AML-193 (cell line): Measurements from ENCODE around the gene FYN.

Experiments
- DNase-seq, 2 experiments: peaks; one replicate each; lab custom pipeline; 2025; lab: John Stamatoyannopoulos, UW

FYN gene

DNA sequence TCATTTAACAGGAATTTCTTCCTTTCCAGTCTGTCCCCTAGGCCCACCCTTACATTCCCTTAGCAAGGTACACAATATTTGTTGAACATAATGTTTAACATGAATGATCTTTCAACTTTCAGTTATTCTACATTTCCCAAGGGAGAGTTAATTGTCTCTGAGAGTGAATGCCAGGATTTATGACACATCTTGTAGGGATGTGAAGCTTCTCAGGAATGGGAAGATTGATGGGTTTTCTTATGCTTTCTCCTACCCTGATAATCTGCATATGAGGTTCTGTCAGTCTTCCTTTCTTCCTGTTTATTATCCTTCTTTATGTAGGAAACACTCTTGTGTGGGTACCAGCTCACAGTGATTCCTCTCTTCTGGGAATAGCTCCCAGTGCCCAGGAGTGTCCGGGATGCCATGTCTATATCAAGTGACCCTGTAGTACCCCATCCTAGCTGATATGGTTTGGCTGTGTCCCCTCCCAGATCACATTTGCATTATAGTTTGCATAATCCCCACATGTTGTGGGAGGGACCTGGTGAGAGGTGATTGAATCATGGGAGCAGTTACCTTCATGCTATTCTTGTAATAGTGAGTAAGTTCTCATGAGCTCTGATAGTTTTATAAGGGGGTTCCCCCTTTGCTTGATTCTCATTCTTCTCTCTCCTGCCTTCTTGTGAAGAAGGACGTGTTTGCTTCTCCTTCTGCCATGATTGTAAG lies 7.1 kb upstream of the FYN start:
- no peak for DNase-seq

DNA sequence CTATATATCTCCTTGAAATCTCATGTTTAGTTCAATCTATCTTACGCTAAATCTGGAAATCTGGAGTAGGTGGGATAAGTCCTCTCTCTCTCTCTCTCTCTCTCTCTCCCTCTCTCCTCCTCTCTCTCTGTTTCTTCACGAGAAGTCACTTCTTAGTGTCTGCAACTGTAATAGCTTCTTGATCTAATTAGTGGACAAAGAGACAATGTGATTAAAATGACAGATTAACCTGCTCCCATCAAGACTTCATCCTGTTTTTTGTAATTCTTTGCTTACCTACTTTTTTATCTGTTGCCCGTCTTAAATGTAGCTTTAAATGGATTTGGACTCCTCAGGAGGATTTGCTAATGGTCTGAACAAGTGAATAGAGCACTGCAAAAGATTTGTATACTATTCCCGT lies 2.5 kb upstream of the FYN start:
- no peak for DNase-seq

DNA sequence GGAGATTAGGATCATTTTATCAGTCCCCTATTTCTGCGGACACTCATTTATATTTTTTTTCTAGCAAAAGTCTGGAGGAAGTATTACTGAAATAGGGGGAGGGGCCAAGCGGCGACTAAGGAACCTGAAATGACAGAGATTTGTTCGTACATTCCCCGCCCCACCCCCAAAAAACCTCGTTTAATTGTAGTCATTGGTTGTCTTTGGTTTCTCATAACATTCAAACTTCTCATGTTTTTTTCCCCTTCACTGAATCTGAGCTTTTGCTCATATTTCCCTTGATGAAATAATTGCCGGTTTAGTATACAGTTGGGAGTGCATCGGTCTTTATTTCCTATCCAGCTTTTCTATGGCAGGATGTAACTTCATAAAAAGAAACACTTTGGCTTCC lies 768 bp upstream of the FYN start:
- DNase-seq: peak; percentile 33 to 50

DNA sequence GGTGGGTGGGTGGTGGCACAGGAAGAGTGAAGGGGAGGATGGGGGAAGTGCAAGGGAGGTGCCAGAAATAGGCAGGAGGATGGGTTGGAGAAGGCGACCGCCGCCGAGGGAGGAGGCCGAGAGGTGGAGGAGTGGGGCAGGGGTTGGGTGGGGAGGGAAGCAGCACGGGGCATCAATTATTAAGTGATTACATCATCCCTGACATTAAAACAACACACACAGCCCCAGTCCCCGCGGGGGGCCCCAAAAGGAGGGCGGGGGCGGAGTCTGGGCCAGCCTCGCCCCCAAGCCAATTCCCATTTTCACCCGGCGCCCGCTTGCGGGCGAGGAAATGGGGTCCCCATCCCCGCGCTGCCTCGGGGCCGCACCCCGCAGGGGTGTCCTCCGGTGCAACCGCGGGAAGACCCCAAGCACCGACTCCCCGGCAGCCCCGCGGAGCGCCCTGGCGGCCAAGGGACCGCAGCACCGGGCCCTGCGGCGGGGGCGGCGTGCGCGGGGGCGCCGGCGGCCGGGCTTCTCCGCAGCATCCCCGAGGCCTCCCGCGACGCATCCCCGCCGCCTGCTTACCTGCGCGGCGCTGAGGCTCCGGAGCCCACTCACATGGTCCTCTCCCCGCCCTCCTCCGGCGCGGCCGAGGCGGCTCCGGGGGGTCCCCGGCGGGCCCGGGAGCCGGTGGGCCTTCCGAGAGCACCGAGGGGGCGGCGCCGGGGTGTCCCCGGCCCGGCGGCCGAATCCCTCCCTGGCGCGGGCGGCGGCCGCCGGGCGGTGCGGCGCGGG lies 663 bp downstream of the FYN start:
- no peak for DNase-seq

DNA sequence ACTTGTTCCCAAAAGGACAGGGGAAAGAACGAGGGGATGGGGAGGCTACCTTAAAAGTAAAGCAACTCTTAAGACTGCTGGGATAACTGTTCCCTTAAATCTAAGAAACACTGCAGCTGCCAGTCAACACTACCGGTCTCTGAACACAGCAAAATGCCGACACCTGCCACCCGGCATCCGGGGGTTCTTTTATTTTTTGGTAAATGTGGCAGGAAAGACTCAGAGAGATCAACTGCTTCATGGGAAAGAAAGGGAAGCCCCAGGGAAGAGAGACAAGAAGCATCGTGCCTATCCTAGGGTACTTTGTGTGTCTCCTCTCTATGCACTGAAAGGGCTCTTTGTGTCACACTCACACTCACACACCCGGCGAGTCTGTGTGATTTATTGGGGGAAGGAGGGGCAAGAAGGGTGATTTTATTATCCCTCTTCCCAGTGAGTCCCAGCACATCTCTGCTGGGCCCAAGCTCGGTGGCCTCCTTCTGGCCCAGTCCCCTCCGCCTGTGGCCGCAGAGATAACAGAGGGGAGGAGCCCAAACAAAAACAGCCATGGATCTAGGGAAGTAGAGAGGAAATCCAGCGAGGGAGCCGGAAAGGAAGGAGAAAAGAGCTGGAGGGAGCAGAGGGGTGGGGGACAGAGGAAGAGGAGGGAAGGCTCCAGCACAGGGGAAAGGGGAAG lies 1.4 kb downstream of the FYN start:
- DNase-seq: peak in 1 of 2 experiments; percentile 59

DNA sequence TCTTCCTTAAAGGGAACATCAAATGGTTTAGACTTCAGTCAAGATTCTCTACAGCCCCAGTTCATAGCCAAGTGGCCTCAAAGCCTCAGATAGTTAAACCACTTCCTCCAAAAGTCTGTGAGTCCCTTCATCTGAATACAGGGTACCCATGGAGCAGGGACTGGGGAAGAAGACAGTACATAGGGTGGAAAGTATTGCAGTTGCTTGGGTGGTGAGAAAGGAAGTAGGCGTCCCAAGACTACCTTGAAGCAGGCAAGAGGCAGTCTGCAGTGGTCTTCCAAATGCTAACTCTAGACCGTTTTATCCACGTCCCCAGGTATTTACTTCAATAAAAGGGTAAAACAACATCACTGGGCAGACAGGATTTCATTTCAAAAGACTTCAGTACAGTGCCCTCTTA lies 2.0 kb downstream of the FYN start:
- DNase-seq: peak; percentile 83 to 94

DNA sequence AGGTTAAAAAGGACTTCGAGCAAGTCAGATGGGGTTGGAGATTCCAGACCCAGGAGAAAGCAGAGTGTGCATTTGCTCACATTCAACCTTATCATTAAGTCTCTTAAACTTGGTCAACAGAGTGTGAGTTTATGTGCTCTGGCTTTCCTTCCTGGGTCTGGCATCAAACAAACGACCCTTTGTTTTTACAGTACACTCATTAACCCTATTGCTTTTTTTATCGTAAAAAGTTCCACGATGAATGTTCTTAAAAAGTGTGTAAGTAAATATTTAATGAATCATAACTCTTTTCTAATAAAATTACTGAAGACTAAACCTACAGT lies 2.5 kb downstream of the FYN start:
- DNase-seq: no peak

DNA sequence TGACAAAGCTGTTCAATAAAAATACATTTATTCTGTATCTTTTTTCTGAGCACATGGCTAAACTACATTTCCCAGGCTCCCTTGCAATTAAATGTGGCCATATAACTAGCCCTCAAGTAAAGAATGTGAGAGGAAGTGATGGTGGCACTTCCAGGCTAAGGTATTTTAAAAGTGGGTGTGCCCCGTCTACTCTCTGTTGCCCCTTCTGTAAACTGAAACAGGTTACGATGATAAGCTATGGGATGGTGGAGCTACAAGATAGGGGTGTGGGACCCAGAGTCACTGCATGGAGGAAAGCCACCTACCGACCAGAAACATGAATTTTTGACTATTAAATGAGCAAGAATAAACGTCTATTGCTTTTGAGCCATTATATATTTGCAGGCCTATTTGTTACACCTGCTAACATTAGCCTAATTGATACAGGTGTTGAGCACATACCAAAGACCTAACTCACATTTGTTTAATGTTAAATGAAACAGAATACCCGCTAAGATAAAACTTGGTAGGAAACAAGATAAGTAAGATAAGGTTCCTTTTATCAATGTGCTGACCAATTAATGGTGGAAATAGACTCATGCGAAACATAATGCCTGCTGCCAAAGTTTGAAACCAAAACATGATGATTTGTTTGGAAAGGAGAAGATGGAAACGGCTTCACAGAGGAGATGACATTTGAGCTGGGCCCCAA lies 3.1 kb downstream of the FYN start:
- peak; percentile 10 to 26 for DNase-seq

DNA sequence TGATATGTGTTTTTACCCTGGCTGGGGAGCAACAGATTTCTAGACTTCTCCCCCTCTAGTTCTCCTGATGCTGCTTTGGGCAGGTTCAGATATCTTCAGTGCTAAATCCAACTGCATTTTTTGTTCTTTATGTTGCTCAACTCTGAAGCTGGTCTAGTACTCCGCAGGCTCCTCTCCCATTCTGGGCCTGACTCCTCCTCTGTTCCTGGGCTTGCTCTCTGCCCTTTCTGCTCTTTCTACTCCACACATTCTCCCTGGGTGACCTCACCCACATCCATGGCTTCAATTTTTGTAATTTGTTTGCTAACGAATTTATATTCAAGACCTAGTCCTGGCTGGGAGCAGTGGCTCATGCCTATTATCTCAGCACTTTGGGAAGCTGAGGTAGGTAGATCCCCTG lies 6.4 kb downstream of the FYN start:
- DNase-seq: no peak

DNA sequence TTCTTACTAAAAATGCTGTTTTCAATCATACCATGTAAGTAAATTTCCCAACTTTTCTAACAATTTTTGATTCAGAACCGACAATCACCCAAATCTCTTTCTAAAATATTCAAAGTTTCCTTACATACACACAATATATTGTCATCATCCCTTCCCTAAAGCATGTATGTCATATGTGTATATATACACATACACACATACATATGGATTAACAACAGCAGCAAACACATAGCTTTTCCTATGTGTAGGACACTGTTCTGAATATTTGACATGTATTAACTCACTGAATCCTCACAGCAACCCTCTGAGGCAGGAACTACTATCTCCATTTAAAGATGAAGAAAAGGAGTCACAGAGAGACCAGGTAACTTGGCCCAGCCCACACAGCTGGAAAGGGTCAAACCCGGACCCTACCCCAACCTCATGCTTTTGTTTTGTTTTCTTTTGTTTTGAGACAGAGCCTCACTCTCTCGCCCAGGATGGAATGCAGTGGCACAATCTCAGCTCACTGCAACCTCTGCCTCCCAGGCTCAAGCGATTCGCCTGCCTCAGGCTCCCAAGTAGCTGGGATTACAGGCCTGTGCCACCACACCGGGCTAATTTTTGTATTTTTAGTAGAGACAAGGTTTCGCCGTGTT lies 7.2 kb downstream of the FYN start:
- DNase-seq: no peak

DNA sequence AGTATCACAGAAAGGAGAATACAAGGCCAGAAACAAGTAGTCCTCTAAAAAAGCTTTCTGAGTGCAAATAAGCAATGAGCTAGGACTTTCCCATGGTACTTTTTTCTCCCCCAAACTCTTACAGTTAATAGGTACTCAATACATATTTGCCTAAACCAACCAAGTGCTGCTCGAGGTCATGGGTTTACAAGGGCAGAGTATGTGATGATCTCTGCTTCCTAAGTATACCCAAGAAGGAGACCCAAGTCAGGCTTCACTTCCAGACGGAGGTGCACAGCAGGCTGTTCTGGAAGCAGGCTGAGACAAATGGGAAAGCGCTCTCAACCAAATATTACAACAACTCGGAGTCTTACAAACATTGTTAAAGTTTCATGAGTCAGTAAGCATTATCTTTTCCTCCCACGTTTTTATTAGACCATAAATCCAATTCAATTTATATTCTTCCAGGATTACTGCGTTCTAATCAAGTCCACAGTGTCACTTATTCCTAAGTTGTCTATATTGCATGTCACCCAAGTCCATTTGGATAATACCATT lies 8.1 kb downstream of the FYN start:
- DNase-seq: no peak

DNA sequence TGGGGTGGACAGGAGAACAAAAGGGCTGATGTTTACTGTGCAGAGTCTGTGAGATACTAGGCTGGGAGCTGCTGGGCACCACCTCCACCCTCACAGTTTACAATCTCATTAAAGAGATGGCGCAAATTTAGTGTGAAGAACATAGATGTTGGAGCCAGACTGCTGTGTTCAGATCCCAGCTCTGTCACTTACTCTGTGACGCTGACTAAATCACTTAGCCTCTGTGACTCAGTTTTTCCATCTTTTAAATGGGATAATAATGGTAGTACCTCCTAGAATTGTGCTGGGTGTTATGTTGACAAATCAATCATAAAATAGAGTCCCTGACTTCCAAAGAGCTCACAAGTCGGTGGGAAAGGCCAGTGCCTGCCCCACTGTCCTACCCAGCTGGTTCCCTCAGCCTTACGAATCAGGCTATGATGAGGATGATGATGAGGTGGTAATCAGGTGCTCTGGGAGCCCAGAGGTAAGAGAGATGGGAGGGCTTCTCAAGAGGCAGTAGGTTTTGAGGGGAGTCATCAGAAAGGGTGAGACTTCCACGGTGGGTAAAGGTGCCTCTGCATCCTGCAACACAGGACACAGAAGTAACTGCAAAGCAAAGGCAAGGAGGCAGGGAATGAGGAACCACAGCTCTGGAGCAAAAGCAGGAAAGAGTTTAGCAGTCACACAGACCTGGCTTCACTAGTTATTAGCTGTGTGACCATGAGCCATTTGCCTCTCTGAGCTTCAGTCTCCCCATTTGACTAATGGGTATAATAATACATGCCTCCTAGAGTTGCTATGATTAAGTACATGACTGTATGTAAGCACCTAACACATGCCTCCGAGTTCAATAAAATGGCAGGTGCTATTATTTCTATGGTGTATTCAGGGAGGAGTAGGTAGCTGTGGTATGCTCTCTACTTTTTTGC lies 8.9 kb downstream of the FYN start:
- DNase-seq: no peak

DNA sequence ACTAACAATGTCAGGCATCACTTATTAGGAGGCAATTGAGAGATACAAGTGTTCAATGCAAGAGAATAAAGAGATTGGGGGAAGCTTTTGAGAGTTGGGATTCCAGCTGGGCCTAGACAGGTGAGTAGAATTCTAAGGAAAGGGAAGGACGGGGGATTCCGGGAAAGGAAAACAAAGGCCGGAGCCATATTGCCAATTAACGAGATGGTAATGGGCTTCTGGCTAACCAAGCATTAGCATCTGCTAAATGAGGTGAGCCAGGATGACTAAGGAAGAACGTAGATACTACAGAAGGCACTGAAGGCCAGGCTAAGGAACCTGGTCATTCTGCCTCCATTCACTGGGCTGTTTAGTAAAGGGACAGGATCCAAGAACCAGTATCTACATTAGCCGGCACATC lies 10.5 kb downstream of the FYN start:
- DNase-seq: no peak

DNA sequence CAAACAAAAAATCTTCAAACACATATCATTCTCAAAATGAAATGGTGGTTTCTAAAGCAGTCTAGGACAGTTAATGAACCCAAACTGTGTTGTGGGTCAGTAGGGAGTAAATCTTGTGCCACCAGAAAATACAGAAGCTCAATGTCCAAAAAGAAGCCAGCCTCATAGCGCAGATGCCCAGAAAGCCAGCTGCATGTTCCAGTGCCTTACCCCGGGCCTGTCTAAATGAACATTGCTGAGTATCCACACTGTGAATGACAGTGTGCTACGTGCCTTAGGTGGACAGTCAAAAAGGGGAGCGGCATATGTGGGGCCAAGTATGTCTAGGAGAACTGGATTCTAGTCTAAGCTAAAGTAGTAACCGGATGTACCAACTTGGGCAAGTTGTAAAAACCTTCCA lies 10.9 kb downstream of the FYN start:
- DNase-seq: no peak

DNA sequence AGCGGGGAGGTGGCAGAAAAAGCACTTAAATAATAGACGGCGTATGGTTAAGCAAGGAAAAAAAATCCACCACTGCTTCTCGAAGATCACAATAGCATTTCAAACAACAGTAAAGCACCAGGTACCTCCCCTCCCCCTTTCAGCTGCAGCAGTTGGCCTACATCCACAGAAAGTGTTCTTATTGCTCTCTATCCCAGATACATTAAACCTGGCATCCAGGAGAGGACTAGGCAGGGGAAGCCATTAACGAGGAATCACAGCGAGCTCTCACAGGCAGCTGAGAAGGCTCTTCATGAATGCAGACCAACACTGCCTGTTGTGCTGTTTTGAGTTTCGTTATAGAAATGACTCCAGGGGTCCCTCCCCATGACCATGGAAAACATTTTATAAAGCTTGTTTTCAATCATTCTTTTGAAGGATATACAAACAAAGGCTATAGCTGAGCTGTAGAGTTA lies 11.8 kb downstream of the FYN start:
- DNase-seq: no peak

DNA sequence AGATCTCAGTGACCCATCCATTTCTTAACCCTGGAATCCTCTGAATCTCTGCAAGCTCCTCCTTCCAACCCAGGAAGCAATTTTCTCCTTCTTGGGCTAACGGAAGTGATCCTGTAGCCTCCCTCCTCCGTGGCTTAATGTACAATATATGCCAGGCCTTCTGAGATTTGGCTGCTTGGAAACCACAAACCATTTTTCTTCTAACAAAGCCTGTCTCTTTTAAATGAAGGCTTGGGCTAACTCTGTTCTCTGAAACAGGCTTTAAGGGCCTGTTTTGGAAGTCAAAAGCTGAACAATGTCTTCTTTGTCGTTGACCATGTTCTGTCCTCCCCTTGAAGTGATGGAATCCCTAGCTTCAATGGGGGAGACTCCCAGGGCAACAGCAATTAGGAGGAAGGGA lies 14.9 kb downstream of the FYN start:
- DNase-seq: no peak

DNA sequence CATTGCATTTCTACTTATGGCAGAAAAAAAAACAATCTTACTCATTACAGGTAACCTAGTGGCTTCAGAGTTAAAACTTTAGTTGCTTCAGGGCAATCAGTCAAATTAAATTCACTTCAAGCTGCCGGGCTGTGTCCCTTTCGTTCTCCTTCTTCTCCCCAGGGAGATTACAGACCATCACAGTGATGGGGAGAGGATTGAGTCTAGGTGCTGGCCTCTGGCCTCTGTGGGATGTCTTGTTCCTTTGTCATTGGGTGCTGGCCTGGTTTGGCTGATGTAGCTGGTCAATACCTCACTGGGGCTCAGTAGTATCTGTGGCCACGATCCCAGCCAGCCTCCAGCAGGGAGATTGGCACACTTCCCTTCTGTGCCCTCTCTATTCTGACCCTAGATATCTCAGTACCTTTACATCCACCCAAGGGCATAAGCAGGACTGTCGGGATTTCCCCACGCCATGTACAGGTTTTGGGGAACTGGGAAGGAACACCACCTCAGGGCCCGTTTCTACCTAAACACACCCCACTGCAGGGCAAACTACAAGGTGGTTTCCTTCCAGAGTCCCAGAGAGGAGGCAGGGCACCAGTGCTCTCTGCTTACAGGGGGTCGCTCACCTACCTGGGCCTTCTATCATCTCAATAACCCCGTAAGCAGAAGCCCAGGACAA lies 15.4 kb downstream of the FYN start:
- no peak for DNase-seq

DNA sequence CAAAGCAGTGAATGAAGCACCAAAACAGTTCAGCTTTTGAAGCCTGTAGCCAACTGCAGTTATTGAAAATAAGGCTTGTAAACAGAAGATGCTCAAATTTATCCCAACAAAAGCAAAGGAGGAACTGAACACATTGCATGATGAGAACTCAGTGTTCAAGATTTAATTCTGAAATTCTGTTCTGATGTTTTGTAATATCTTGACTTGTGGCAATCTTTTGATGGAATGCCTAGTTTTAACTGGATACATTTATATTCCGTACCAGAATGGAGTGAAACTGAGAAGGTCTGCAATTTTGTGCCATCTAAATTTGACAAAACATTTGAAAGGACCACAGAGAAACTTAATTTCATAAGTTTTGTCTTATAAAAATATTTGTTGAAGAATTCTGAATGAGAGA lies 17.5 kb downstream of the FYN start:
- DNase-seq: peak in 1 of 2 experiments; percentile 10

DNA sequence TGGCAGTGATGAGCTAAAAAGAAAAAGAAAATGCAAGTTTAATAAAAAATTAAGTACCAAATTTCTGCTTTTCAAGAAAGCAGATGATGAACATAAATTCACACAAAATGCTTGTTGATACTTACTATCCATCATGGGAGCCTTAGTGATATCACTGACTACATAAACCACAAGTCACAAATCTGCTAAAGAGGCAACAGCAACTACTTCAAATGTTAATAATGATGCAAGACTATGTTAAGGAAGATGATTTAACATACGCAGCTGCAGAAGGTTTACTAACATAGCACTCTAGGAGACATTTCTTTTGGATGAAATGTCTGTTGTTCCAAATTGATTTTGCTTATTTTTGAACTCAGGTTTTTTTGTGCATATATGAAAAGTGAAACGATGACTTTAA lies 18.6 kb downstream of the FYN start:
- DNase-seq: no peak

DNA sequence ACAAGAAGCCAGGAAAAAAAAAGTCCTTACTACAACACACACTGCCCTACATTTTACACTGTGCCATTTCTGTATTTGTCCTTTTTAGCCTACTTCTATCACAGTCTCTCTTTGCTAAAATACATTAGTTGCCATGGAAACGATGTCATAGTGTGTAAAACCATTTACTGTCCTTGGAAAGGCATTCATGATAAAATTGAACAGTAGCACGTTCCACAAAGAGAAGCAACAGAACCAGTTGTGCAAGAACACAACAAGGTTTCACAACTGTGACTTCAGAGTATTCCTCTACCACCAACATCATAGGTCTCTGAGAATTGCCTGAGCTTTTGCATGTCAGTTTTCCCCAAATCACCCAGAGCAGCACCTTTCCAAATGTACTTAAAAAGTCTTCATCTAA lies 20.5 kb downstream of the FYN start:
- peak; percentile 61 to 66 for DNase-seq
